Smooth muscle cell (in vitro differentiated cells): ENCODE data around the gene PTPRJ. TPM values are rescaled to one million over a fixed set of nuclear protein-coding genes. Genes with fewer than 3 reads are reported as not detected.

Experiments
- DNase-seq: peaks from one replicate; lab custom pipeline; 2025; ENCODE audit not compliant: unreplicated experiment; lab: John Stamatoyannopoulos, UW
- H2AFZ ChIP-seq: fragments of 200-600 bp; sonication (generic); 2 replicates; pipeline ENCODE4 v1.6.0; 2016; ENCODE audit warnings: antibody characterized with exemption, low read depth, mild to moderate bottlenecking
- H3F3A ChIP-seq: fragments of 200-600 bp; sonication (generic); 2 replicates; pipeline ENCODE4 v1.6.0; 2017; ENCODE audit warnings: antibody characterized with exemption, low read depth
- H3K27ac ChIP-seq: fragments of 200-600 bp; sonication (generic); 2 replicates; pipeline ENCODE4 v1.5.1; 2016; ENCODE audit warnings: low read depth, mild to moderate bottlenecking
- H3K27me3 ChIP-seq: fragments of 200-600 bp; sonication (generic); 2 replicates; pipeline ENCODE4 v1.6.1; 2016; ENCODE audit warnings: low read depth, mild to moderate bottlenecking
- H3K36me3 ChIP-seq: fragments of 200-600 bp; sonication (generic); 2 replicates; pipeline ENCODE4 v1.5.1; 2016; ENCODE audit warnings: low read depth
- H3K4me1 ChIP-seq: fragments of 200-600 bp; sonication (generic); 2 replicates; pipeline ENCODE4 v1.5.1; 2016; ENCODE audit warnings: low read depth
- H3K4me2 ChIP-seq: fragments of 200-600 bp; sonication (generic); 2 replicates; pipeline ENCODE4 v1.6.0; 2016; ENCODE audit warnings: mild to moderate bottlenecking
- H3K4me3 ChIP-seq: fragments of 200-600 bp; sonication (generic); 2 replicates; pipeline ENCODE4 v1.5.1; 2016; ENCODE audit warnings: mild to moderate bottlenecking
- H3K79me2 ChIP-seq: fragments of 200-600 bp; sonication (generic); 2 replicates; pipeline ENCODE4 v1.6.0; 2016; ENCODE audit warnings: low read depth, mild to moderate bottlenecking
- H3K9ac ChIP-seq: fragments of 200-600 bp; sonication (generic); 2 replicates; pipeline ENCODE4 v1.6.0; 2016; ENCODE audit warnings: low read depth
- H3K9me3 ChIP-seq: fragments of 200-600 bp; sonication (generic); replicated peaks from 2 replicates; pipeline ENCODE4 v1.5.1; 2016; ENCODE audit warnings: low read depth
- H4K20me1 ChIP-seq: fragments of 200-600 bp; sonication (generic); 2 replicates; pipeline ENCODE4 v1.6.0; 2016; ENCODE audit warnings: low read depth
- WGBS: methylation state at CpG from one replicate; pipeline ENCODE4 v1.1.7; 2016; ENCODE audit warnings: low lambda C conversion rate; 5-methylcytosine and 5-hydroxymethylcytosine counted together
- polyA plus RNA-seq: library from polyadenylated mRNA; unstranded; fragments of >200 nt; fragmentation: Nextera tagmentation; extraction: Ambion mirVana; gene quantifications from 2 replicates; pipeline ENCODE4 v1.2.1, GENCODE V29; 2016
- total RNA-seq: library from RNA; depleted of rRNA; stranded (reverse); fragments of >200 nt; gene quantifications from 2 replicates; pipeline ENCODE4 v1.2.3, GENCODE V29; 2014
- TF ChIP-seq, protein P1 (sequence below): fragments of 200-600 bp; sonication (generic); IDR thresholded peaks from 2 replicates; pipeline ENCODE4 v1.5.1; 2017; ENCODE audit warnings: borderline replicate concordance, mild to moderate bottlenecking, antibody characterized with exemption; ENCODE audit not compliant: insufficient read depth, poor library complexity, severe bottlenecking

Gene PTPRJ
- total and polyA plus RNA-seq, 2 experiments from 2014 or later = 1.5 to 6.3 TPM

DNA sequence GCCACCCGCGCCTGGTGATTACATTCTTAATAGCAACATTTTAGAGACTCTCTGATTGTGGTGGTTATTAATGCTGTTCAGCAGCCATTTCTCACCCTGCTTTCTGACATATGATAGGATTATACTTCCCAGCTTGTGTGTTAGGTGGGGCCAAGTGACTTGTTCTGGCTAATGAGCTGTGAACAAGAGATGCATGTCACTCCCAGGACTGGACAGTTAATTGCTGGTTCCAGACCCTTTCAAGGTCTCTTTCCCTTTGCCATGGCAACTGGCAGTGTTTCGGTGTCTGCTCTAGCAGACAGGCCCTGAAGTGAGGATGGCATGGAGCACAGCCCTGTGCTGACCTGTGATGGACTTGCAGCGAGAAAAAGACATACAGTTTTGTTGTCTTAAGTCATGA is 8.9 kb upstream of the PTPRJ start:
- Histone ChIP-seq H3K36me3 (no peaks in the 10 kb centered on the region), H3K27ac (no peak overlapping the region), H2AFZ (no peak overlapping the region), H3K27me3 (no peaks in the 10 kb centered on the region), H3K4me1 (peaks cover 24% of the 10 kb centered on the region), H3K9ac (no peak overlapping the region), H3K4me2 (no peak overlapping the region), H3K4me3 (no peak overlapping the region), H3K79me2 (no peaks in the 10 kb centered on the region), H4K20me1 (peaks cover 4% of the 10 kb centered on the region), H3F3A (peaks cover 25% of the 10 kb centered on the region), H3K9me3 (no peaks in the 10 kb centered on the region)
- no peak for DNase-seq
- TF ChIP-seq, protein P1, sequence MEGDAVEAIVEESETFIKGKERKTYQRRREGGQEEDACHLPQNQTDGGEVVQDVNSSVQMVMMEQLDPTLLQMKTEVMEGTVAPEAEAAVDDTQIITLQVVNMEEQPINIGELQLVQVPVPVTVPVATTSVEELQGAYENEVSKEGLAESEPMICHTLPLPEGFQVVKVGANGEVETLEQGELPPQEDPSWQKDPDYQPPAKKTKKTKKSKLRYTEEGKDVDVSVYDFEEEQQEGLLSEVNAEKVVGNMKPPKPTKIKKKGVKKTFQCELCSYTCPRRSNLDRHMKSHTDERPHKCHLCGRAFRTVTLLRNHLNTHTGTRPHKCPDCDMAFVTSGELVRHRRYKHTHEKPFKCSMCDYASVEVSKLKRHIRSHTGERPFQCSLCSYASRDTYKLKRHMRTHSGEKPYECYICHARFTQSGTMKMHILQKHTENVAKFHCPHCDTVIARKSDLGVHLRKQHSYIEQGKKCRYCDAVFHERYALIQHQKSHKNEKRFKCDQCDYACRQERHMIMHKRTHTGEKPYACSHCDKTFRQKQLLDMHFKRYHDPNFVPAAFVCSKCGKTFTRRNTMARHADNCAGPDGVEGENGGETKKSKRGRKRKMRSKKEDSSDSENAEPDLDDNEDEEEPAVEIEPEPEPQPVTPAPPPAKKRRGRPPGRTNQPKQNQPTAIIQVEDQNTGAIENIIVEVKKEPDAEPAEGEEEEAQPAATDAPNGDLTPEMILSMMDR = no peak
- WGBS = 79% methylated on average over 4 of the region's 4 CpGs

DNA sequence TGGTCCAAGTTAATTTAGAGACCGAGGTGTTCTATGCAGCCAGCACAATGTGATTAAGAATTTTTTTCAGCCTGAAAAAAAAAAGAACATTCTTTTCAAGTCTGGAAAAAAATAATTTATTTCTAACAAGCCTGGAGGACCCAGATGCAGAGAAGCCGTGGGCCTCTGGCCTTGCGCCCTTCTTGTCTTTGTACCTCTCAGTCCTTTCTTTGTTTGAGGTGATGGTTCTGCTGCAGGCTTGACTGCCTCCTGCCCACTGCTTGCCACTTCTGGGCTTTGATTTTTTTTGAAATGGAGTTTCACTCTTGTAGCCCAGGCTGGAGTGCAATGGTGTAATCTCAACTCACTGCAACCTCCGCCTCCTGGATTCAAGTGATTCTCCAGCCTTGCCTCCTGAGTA is 7.2 kb upstream of the PTPRJ start:
- no peak overlapping the region for H2AFZ ChIP-seq
- peaks cover 24% of the 10 kb centered on the region for H3K4me1 ChIP-seq
- no peaks in the 10 kb centered on the region for H3K9me3 ChIP-seq
- peaks cover 25% of the 10 kb centered on the region for H3F3A ChIP-seq
- H3K27ac ChIP-seq = no peak overlapping the region
- over 99% methylated on average over 4 of the region's 4 CpGs for WGBS
- no peak overlapping the region for H3K9ac ChIP-seq
- no peak overlapping the region for H3K4me2 ChIP-seq
- peaks cover 4% of the 10 kb centered on the region for H4K20me1 ChIP-seq
- no peaks in the 10 kb centered on the region for H3K79me2 ChIP-seq
- no peak overlapping the region for H3K4me3 ChIP-seq
- TF ChIP-seq, protein P1 = no peak
- no peak for DNase-seq
- no peaks in the 10 kb centered on the region for H3K36me3 ChIP-seq
- H3K27me3 ChIP-seq = no peaks in the 10 kb centered on the region

DNA sequence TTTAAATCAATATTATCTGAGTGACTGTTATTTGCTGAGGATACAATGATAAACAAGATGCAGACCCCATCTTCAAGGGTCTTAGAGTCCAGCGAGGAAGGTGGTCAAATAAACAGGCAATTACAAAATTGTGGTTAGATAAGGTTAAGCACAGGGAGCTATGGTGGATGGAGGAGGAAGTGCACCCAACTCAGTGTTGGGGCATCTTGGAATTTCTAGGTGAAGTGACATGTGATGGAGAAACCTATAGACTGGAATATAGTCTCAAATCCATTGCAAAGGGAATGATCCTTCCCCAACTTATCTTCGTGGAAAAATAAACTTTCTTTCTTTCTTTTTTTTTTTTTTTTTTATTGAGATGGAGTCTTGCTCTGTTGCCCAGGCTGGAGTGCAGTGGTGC is 3.4 kb upstream of the PTPRJ start:
- WGBS = 85% methylated on average over 2 of the region's 2 CpGs
- Histone ChIP-seq H3K36me3 (no peaks in the 10 kb centered on the region), H4K20me1 (peaks cover 4% of the 10 kb centered on the region), H3K4me2 (no peak overlapping the region), H2AFZ (no peak overlapping the region), H3K4me3 (no peak overlapping the region), H3K79me2 (no peaks in the 10 kb centered on the region), H3K9ac (no peak overlapping the region), H3K4me1 (peaks cover 33% of the 10 kb centered on the region), H3K27ac (no peak overlapping the region), H3K9me3 (no peaks in the 10 kb centered on the region), H3K27me3 (no peaks in the 10 kb centered on the region), H3F3A (peaks cover 32% of the 10 kb centered on the region)
- TF ChIP-seq, protein P1 = no peak
- DNase-seq = no peak

DNA sequence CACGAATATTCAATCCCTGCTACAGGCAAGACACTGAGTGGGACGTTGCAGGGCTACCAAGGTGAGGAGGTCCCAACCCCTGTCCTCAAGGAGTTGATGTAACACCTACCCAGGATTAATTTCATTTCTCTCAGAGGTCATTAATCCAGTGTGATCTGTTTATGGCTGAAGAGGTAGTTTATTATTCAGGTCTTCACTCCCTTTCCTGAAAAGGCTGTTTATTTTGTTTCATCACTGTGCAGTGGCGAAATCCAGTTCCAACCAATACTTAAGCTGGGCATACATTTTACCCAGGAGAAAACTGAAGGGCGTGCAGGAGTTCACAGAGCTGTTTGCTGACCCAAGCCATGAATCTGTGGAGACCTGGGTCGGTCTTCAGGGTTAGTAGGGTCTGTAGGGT is 2.7 kb upstream of the PTPRJ start:
- no peak overlapping the region for H3K27ac ChIP-seq
- H3K27me3 ChIP-seq = no peaks in the 10 kb centered on the region
- H3K36me3 ChIP-seq = no peaks in the 10 kb centered on the region
- peaks cover 33% of the 10 kb centered on the region for H3K4me1 ChIP-seq
- no peak overlapping the region for H3K4me3 ChIP-seq
- peaks cover 32% of the 10 kb centered on the region for H3F3A ChIP-seq
- 91% methylated on average over 5 of the region's 5 CpGs for WGBS
- H3K79me2 ChIP-seq = peaks cover 1% of the 10 kb centered on the region
- H2AFZ ChIP-seq = no peak overlapping the region
- no peaks in the 10 kb centered on the region for H3K9me3 ChIP-seq
- H3K9ac ChIP-seq = no peak overlapping the region
- H3K4me2 ChIP-seq = no peak overlapping the region
- H4K20me1 ChIP-seq = peaks cover 4% of the 10 kb centered on the region
- TF ChIP-seq, protein P1 = no peak
- no peak for DNase-seq
